ENCODE measurements around the gene SUV39H1.
A peak's percentile ranks its signal among the peaks of the same experiment; 100 is the strongest.

SUV39H1 gene

GRCh38 chrX:48700246-48700645 lies 3.7 kb downstream of the SUV39H1 start:
- Histone ChIP-seq H3K27ac (no peak overlapping the region), H3K4me3 (ENCODE audit: low read depth in 1 of 2, low read length in 1 of 2) (no peak overlapping the region), H3K9me3 (no peaks in the 10 kb centered on the region), H3K36me3 (no peaks in the 10 kb centered on the region), H3K27me3 (no peaks in the 10 kb centered on the region), H3K4me1 (ENCODE audit: control insufficient read depth in 1 of 2, insufficient read depth in 1 of 2, low read depth in 1 of 2, low read length in 1 of 2) (peaks cover 29 to 35% of the 10 kb centered on the region in 2 experiments)
- TF ChIP-seq, protein P1, sequence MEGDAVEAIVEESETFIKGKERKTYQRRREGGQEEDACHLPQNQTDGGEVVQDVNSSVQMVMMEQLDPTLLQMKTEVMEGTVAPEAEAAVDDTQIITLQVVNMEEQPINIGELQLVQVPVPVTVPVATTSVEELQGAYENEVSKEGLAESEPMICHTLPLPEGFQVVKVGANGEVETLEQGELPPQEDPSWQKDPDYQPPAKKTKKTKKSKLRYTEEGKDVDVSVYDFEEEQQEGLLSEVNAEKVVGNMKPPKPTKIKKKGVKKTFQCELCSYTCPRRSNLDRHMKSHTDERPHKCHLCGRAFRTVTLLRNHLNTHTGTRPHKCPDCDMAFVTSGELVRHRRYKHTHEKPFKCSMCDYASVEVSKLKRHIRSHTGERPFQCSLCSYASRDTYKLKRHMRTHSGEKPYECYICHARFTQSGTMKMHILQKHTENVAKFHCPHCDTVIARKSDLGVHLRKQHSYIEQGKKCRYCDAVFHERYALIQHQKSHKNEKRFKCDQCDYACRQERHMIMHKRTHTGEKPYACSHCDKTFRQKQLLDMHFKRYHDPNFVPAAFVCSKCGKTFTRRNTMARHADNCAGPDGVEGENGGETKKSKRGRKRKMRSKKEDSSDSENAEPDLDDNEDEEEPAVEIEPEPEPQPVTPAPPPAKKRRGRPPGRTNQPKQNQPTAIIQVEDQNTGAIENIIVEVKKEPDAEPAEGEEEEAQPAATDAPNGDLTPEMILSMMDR (IDR thresholded peaks at IDR 0.05) = no peak

- H3K36me3 ChIP-seq = no peaks in the 10 kb centered on the region
- H3K4me1 ChIP-seq (ENCODE audit: control insufficient read depth in 1 of 2, insufficient read depth in 1 of 2, low read depth in 1 of 2, low read length in 1 of 2) = peaks cover 21 to 27% of the 10 kb centered on the region in 2 experiments
- peak overlapping the region; percentile 65 for H3K27ac ChIP-seq
- TF ChIP-seq, protein P1 (IDR thresholded peaks at IDR 0.05) = no peak
- no peaks in the 10 kb centered on the region for H3K9me3 ChIP-seq
- H3K27me3 ChIP-seq = no peaks in the 10 kb centered on the region
- H3K4me3 ChIP-seq (ENCODE audit: low read depth in 1 of 2, low read length in 1 of 2) = no peak overlapping the region
These were observed 4.6 kb downstream of the SUV39H1 start for GRCh38 chrX:48700951-48701653.

DNA sequence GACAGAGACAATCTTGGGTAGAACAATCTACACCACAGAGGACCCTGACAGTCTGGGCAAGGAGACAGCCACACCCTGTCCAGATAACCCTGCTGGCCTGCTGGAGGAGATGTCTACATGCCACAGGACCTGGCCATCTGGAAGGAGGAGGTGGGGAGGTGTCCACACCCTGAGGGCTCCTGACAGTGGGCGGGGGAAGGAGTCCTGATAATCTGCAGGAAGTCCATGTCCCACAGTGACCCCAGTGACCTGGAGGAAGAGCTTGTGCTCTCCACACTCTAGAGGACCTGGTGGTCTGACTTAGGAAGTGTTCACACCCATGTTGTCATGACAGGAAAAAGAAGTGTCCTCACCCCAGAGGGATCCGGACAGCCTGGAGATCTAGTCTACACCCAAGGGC lies 5.5 kb downstream of the SUV39H1 start:
- H3K27me3 ChIP-seq = no peaks in the 10 kb centered on the region
- TF ChIP-seq, protein P1 (IDR thresholded peaks at IDR 0.05) = no peak
- no peaks in the 10 kb centered on the region for H3K9me3 ChIP-seq
- H3K4me1 ChIP-seq (ENCODE audit: control insufficient read depth in 1 of 2, insufficient read depth in 1 of 2, low read depth in 1 of 2, low read length in 1 of 2) = peaks cover 20 to 25% of the 10 kb centered on the region in 2 experiments
- H3K36me3 ChIP-seq = no peaks in the 10 kb centered on the region
- H3K4me3 ChIP-seq (ENCODE audit: low read depth in 1 of 2, low read length in 1 of 2) = no peak overlapping the region
- peak overlapping the region; percentile 65 for H3K27ac ChIP-seq

GRCh38 chrX:48702716-48703115 lies 6.2 kb downstream of the SUV39H1 start:
- Histone ChIP-seq H3K4me3 (ENCODE audit: low read depth in 1 of 2, low read length in 1 of 2) (no peak overlapping the region), H3K36me3 (no peaks in the 10 kb centered on the region), H3K27ac (peak overlapping the region; percentile 65), H3K4me1 (ENCODE audit: control insufficient read depth in 1 of 2, insufficient read depth in 1 of 2, low read depth in 1 of 2, low read length in 1 of 2) (peaks cover 20 to 21% of the 10 kb centered on the region in 2 experiments), H3K27me3 (no peaks in the 10 kb centered on the region), H3K9me3 (no peaks in the 10 kb centered on the region)
- TF ChIP-seq, protein P1 (IDR thresholded peaks at IDR 0.05) = no peak

DNA sequence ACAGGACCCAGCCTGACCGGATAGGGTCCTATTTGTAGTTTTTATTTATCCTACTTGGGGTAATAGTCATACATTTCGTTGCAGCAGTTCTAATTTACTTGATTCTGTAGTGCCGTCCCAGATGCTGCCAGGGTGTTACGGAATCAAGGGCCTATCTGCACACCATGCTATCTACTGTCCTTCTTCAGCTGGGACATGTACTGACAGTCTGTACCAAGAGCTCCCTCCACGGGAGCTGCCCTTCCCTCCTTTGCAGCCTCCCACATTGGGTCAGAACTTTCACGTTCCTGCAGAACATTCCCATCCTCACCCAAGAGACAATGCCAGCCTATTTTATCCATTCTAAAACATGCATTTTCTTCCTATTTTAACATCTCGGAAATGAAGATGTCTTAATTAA lies 6.7 kb downstream of the SUV39H1 start:
- Histone ChIP-seq H3K4me3 (ENCODE audit: low read depth in 1 of 2, low read length in 1 of 2) (no peak overlapping the region), H3K9me3 (no peaks in the 10 kb centered on the region), H3K27ac (no peak overlapping the region), H3K4me1 (ENCODE audit: control insufficient read depth in 1 of 2, insufficient read depth in 1 of 2, low read depth in 1 of 2, low read length in 1 of 2) (peaks cover 20 to 21% of the 10 kb centered on the region in 2 experiments), H3K27me3 (no peaks in the 10 kb centered on the region), H3K36me3 (no peaks in the 10 kb centered on the region)
- TF ChIP-seq, protein P1 (IDR thresholded peaks at IDR 0.05) = no peak
